Measurements from ENCODE around the gene HSPA13.
"Not testable (repeated sequence)": the region's sequence is repeated elsewhere in the genome, so short reads cannot be mapped to it uniquely, and the experiment has no call there.

Gene HSPA13

GRCh38 chr21:14382835-14383595 is at the start of gene HSPA13:
TSS of gene HSPA13 (minus strand) at chr21:14383146. CDS start at chr21:14383119, 27 bp downstream.
- DNase-seq (ENCODE audit: extremely low read depth in 1 of 2, low read depth in 1 of 2): peak; percentile 96 to 99

- no peak for DNase-seq (ENCODE audit: extremely low read depth in 1 of 2, low read depth in 1 of 2)
These were observed 36.0 kb upstream of the HSPA13 start for GRCh38 chr21:14418920-14419319.

- no peak for DNase-seq (ENCODE audit: extremely low read depth in 1 of 2, low read depth in 1 of 2)
These were observed 32.1 kb upstream of the HSPA13 start for GRCh38 chr21:14414932-14415508.

GRCh38 chr21:14405962-14406361 is 23.0 kb upstream of the HSPA13 start:
- DNase-seq (ENCODE audit: extremely low read depth in 1 of 2, low read depth in 1 of 2): no peak

- no peak for DNase-seq (ENCODE audit: extremely low read depth in 1 of 2, low read depth in 1 of 2)
These were observed 22.3 kb upstream of the HSPA13 start for GRCh38 chr21:14405225-14405624.

GRCh38 chr21:14403681-14404318 is 20.9 kb upstream of the HSPA13 start:
- no peak for DNase-seq (ENCODE audit: extremely low read depth in 1 of 2, low read depth in 1 of 2)

GRCh38 chr21:14401217-14401616 is 18.3 kb upstream of the HSPA13 start:
- DNase-seq (ENCODE audit: extremely low read depth in 1 of 2, low read depth in 1 of 2): no peak

- DNase-seq (ENCODE audit: extremely low read depth in 1 of 2, low read depth in 1 of 2): no peak
These were observed 5.3 kb upstream of the HSPA13 start for GRCh38 chr21:14388282-14388681.

- DNase-seq (ENCODE audit: extremely low read depth in 1 of 2, low read depth in 1 of 2): no peak
These were observed 1.5 kb upstream of the HSPA13 start for GRCh38 chr21:14384453-14384852.

GRCh38 chr21:14383596-14384180 is 742 bp upstream of the HSPA13 start:
- peak in 1 of 2 donors; percentile 4 for DNase-seq (ENCODE audit: extremely low read depth in 1 of 2, low read depth in 1 of 2)

GRCh38 chr21:14382486-14382834 is 486 bp downstream of the HSPA13 start:
- peak in 1 of 2 donors; percentile 39 for DNase-seq (ENCODE audit: extremely low read depth in 1 of 2, low read depth in 1 of 2)

GRCh38 chr21:14376854-14377253 is 6.1 kb downstream of the HSPA13 start:
- no peak for DNase-seq (ENCODE audit: extremely low read depth in 1 of 2, low read depth in 1 of 2)

- DNase-seq (ENCODE audit: extremely low read depth in 1 of 2, low read depth in 1 of 2): no peak
These were observed 15.9 kb downstream of the HSPA13 start for GRCh38 chr21:14366998-14367397.

GRCh38 chr21:14361958-14362357 is 21.0 kb downstream of the HSPA13 start:
- DNase-seq (ENCODE audit: extremely low read depth in 1 of 2, low read depth in 1 of 2): no peak

- DNase-seq (ENCODE audit: extremely low read depth in 1 of 2, low read depth in 1 of 2): no peak
These were observed 24.2 kb downstream of the HSPA13 start for GRCh38 chr21:14358775-14359174.

GRCh38 chr21:14356746-14357145 is 26.2 kb downstream of the HSPA13 start:
- no peak for DNase-seq (ENCODE audit: extremely low read depth in 1 of 2, low read depth in 1 of 2)

GRCh38 chr21:14354515-14354914 is 28.4 kb downstream of the HSPA13 start:
- no peak for DNase-seq (ENCODE audit: extremely low read depth in 1 of 2, low read depth in 1 of 2)

- DNase-seq (ENCODE audit: extremely low read depth in 1 of 2, low read depth in 1 of 2): no peak
These were observed 29.2 kb downstream of the HSPA13 start for GRCh38 chr21:14353726-14354125.

GRCh38 chr21:14353231-14353630 is 29.7 kb downstream of the HSPA13 start:
- no peak for DNase-seq (ENCODE audit: extremely low read depth in 1 of 2, low read depth in 1 of 2)

GRCh38 chr21:14327346-14327745 is 55.6 kb downstream of the HSPA13 start:
- not testable (repeated sequence) for DNase-seq (ENCODE audit: extremely low read depth in 1 of 2, low read depth in 1 of 2)

- DNase-seq (ENCODE audit: extremely low read depth in 1 of 2, low read depth in 1 of 2): no peak
These were observed 57.4 kb downstream of the HSPA13 start for GRCh38 chr21:14325595-14325994.
